ENCODE results near the gene APH1A. TPM values are rescaled to one million over a fixed set of nuclear protein-coding genes. Genes with fewer than 3 reads are reported as not detected.

Gene APH1A
- total RNA-seq, 1 donor from 2014 or later, result 135 TPM

GRCh38 chr1:150259217-150259616 is 9.6 kb downstream of the APH1A start:
- TF ChIP-seq CTCF (conservative IDR thresholded peaks at IDR 0.05; ENCODE audit: low read depth, low read length), result no peak
- no peak for DNase-seq (ENCODE audit: low read depth)
- H3K4me3 ChIP-seq (ENCODE audit: low read depth, low read length), result no peak overlapping the region

- DNase-seq (ENCODE audit: low read depth), result no peak
- no peak for TF ChIP-seq CTCF (conservative IDR thresholded peaks at IDR 0.05; ENCODE audit: low read depth, low read length)
- no peak within 1 kb of the TSS for H3K4me3 ChIP-seq (ENCODE audit: low read depth, low read length)
These were observed 10.9 kb downstream of the APH1A start, which contains the start of gene CA14 for GRCh38 chr1:150257624-150258585. Gene CA14 (plus strand): TSS chr1:150257774. CDS start chr1:150258129, 355 bp downstream.

- TF ChIP-seq CTCF (conservative IDR thresholded peaks at IDR 0.05; ENCODE audit: low read depth, low read length), result no peak
- H3K4me3 ChIP-seq (ENCODE audit: low read depth, low read length), result no peak overlapping the region
- DNase-seq (ENCODE audit: low read depth), result no peak
These were observed 12.1 kb downstream of the APH1A start for GRCh38 chr1:150256554-150257341.

DNA sequence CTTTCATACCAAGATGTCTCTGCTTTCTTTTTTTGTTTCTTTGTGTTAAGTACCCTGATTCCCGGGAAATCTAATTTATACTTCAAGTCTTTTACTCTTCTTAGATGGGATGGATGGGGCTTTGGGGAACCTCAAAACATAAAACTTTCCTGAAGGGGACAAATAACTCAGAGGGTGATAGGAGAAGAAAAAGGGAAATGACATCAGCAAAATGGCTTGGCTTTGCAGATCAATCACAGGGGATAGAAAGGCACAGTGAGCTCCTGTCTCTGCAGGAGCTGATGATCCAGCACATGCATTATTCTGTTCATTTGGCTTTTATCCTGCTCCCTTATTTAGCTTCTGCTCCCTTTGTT is 12.6 kb downstream of the APH1A start:
- no peak for DNase-seq (ENCODE audit: low read depth)
- H3K4me3 ChIP-seq (ENCODE audit: low read depth, low read length), result no peak overlapping the region
- TF ChIP-seq CTCF (conservative IDR thresholded peaks at IDR 0.05; ENCODE audit: low read depth, low read length), result no peak

- H3K4me3 ChIP-seq (ENCODE audit: low read depth, low read length), result no peak overlapping the region
- no peak for TF ChIP-seq CTCF (conservative IDR thresholded peaks at IDR 0.05; ENCODE audit: low read depth, low read length)
- no peak for DNase-seq (ENCODE audit: low read depth)
These were observed 18.9 kb downstream of the APH1A start for GRCh38 chr1:150249936-150250335.

GRCh38 chr1:150243003-150243402 is 25.8 kb downstream of the APH1A start:
- no peak for DNase-seq (ENCODE audit: low read depth)

More at GRCh38 chr1:150243003-150243402, 25.8 kb downstream of the APH1A start:
- H3K4me3 ChIP-seq (ENCODE audit: low read depth, low read length), result no peak overlapping the region
- no peak for TF ChIP-seq CTCF (conservative IDR thresholded peaks at IDR 0.05; ENCODE audit: low read depth, low read length)
